Measurements from ENCODE around the gene CALM1.

Gene CALM1

GRCh38 chr14:90396341-90397339 is at the start of gene CALM1:
Gene CALM1, plus strand, starts transcription at chr14:90397029. Its CDS starts 202 bp downstream, at chr14:90397231.
- DNase-seq (ENCODE audit: low spot score), result peak; percentile 93

GRCh38 chr14:90348270-90348669 is 48.6 kb upstream of the CALM1 start:
- no peak for DNase-seq (ENCODE audit: low spot score)

- no peak for DNase-seq (ENCODE audit: low spot score)
Measured at GRCh38 chr14:90349739-90350138, 47.1 kb upstream of the CALM1 start.

GRCh38 chr14:90354551-90355298 is 42.1 kb upstream of the CALM1 start:
- DNase-seq (ENCODE audit: low spot score), result no peak

GRCh38 chr14:90355540-90356518 is 41.0 kb upstream of the CALM1 start:
- no peak for DNase-seq (ENCODE audit: low spot score)

GRCh38 chr14:90356925-90357324 is 39.9 kb upstream of the CALM1 start:
- no peak for DNase-seq (ENCODE audit: low spot score)

GRCh38 chr14:90358359-90358758 is 38.5 kb upstream of the CALM1 start:
- no peak for DNase-seq (ENCODE audit: low spot score)

GRCh38 chr14:90361865-90362557 is 34.8 kb upstream of the CALM1 start:
- no peak for DNase-seq (ENCODE audit: low spot score)

GRCh38 chr14:90362558-90362896 is 34.3 kb upstream of the CALM1 start:
- DNase-seq (ENCODE audit: low spot score), result no peak

GRCh38 chr14:90368946-90369721 is 27.7 kb upstream of the CALM1 start:
- peak; percentile 70 for DNase-seq (ENCODE audit: low spot score)

GRCh38 chr14:90373887-90374286 is 22.9 kb upstream of the CALM1 start:
- no peak for DNase-seq (ENCODE audit: low spot score)

- no peak for DNase-seq (ENCODE audit: low spot score)
Measured at GRCh38 chr14:90374813-90375212, 22.0 kb upstream of the CALM1 start.

- no peak for DNase-seq (ENCODE audit: low spot score)
Measured at GRCh38 chr14:90375934-90376333, 20.9 kb upstream of the CALM1 start.

- DNase-seq (ENCODE audit: low spot score), result no peak
Measured at GRCh38 chr14:90378249-90378648, 18.6 kb upstream of the CALM1 start.

GRCh38 chr14:90379106-90379505 is 17.7 kb upstream of the CALM1 start:
- no peak for DNase-seq (ENCODE audit: low spot score)

- DNase-seq (ENCODE audit: low spot score), result peak; percentile 25
Measured at GRCh38 chr14:90381011-90381786, 15.6 kb upstream of the CALM1 start.

- DNase-seq (ENCODE audit: low spot score), result peak; percentile 85
Measured at GRCh38 chr14:90381999-90382451, 14.8 kb upstream of the CALM1 start.

- DNase-seq (ENCODE audit: low spot score), result peak; percentile 82
Measured at GRCh38 chr14:90382491-90383125, 14.2 kb upstream of the CALM1 start.

- DNase-seq (ENCODE audit: low spot score), result peak; percentile 100
Measured at GRCh38 chr14:90383126-90383730, 13.6 kb upstream of the CALM1 start.

Data from SW480 (cell line).